ENCODE results near the gene NOXRED1.

NOXRED1 gene

DNA sequence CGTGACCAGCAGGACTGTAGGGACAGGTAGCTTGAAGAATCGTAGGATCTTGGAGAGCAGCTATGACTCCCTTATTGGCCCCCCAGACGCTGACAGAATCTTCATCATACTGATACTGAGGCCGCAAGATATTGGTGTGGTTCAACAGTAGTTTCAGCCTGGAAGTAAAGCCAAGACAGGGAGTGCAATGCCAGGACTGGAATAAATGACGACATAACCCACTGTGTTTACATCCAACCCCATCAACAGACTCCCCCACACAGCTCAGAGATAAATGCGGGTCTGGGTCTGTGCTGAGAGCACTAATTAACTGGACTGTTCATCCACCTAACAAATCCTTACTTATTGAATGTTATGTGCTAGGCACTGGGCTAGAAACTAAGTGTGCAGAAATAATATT is 16.6 kb downstream of the NOXRED1 start:
- ATAC-seq = no peak

DNA sequence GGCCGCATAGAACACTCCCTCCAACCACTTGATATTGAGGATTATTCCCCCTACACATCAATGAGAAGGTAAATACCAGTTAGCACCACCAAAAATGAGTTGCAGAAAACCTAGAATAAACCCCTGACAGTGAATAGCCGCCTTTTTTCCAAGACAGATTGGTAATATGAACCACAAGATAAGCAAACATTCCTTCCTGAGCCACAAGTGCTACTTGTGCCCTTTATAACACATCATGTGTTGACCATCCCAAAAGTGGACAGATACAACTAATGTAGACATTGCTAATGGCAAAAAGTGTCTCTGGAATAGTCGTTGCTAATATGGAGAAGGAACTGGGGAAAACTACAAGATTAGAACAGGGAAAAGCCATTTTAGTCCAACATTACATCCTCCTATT is 17.2 kb downstream of the NOXRED1 start:
- ATAC-seq = no peak

GRCh38 chr14:77403768-77404167 is 19.6 kb downstream of the NOXRED1 start:
- no peak for ATAC-seq

GRCh38 chr14:77400216-77400615 is 23.1 kb downstream of the NOXRED1 start:
- no peak for ATAC-seq

DNA sequence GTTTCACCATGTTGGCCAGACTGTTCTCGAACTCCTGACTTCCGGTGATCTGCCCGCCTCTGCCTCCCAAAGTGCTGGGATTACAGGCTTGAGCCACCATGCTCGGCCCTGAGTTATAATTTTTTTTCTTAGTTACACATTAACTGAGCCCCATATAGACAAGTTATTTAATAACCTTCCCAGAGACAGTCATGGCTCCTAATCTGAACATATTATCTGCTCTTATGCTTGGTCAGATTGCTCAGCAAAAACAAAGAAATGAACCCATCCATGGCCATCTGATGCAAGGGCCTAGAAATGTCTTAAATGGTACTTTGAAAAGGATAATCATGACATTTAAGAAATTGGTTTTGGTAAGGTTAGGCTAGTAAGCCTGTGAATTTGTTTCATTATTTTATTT is 33.1 kb downstream of the NOXRED1 start:
- no peak for ATAC-seq

GRCh38 chr14:77378701-77379100 is 44.6 kb downstream of the NOXRED1 start:
- no peak for ATAC-seq

GRCh38 chr14:77377502-77377844 is 45.9 kb downstream of the NOXRED1 start:
- ATAC-seq = peak in 1 of 2 donors; percentile 2

DNA sequence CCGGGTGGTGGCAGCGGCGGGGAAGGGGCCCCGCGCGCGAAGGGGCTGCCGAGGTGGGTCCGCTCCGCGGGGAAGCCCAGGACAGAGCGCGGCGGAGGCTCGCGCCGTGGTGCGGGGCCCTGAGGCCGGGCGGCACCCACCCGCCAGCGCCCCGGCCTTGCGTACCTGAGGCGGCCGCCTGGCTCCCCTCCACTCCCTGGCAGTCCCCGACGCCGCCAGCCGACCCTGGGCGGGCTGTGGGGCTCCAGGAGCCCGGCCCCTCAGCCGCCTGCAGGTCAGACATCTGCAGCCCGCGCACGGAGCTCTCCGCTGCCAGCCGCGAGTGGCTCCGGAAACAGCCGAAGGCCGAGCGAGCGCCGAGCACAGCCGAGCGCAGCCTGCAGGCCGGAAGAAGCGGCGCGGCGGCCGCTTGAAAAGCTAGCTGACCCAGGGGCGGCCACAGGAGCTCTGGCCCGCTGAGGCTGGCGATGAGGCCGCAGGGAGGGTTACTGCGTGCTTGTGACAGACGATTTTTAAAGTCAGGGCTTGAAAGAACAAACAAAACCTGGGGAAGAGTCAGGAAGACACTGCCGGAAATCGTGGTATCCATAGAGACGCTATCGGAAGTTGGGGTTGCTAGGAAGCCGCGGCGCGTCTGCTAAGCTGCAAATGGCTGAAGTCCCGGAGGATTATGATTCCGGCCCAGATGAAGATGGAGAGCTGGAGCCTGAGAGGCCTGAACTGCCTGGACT is 46.4 kb downstream of the NOXRED1 start, which contains the start of the genes SAMD15 and TMED8:
SAMD15 (plus strand) TSS at position 609 of the 731 bp plus-strand sequence; CDS start at position 649, 40 bp downstream.
TMED8 (minus strand) TSS at position 324 of the 731 bp plus-strand sequence; CDS start at position 283, 41 bp downstream.
- ATAC-seq = peak; percentile 90 to 92

DNA sequence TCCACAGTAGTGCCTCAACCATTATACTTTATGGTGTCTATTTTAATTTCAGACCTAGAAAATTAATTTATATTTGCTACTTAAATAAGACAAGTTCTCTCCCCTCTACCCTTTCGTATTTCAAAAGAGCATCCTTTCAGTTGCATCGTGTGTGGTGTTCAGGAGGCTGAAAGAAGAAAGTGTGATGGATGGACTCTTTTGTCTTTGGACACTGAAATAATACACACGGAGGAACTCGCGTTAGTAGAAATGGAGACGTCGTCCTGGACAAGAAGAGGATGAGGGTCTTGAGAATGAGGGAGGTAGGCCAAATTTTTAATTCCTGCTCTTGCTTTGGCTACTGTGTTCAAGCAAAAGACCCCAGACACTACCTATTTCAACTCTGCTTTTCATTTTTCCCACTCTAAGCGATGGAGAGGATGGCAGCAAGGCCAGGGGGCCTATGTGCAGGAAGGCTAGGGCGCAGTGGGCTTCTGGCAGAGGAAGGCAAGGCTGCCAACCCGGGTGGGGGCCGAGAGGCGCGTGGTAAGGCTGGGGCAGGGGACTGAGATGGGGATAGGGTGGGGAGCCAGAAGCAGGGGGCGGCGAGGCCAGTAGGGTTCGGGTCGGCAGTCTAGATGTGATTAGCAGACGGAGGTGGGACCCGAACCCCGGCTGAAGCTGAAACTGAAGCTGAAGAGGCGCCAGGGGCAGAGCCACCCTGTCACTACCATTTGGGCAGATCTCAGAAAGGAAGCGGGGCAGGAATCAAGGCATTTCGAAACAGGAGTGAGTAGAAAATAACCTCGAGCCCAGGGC is 47.2 kb downstream of the NOXRED1 start:
- ATAC-seq = peak; percentile 23 to 27

DNA sequence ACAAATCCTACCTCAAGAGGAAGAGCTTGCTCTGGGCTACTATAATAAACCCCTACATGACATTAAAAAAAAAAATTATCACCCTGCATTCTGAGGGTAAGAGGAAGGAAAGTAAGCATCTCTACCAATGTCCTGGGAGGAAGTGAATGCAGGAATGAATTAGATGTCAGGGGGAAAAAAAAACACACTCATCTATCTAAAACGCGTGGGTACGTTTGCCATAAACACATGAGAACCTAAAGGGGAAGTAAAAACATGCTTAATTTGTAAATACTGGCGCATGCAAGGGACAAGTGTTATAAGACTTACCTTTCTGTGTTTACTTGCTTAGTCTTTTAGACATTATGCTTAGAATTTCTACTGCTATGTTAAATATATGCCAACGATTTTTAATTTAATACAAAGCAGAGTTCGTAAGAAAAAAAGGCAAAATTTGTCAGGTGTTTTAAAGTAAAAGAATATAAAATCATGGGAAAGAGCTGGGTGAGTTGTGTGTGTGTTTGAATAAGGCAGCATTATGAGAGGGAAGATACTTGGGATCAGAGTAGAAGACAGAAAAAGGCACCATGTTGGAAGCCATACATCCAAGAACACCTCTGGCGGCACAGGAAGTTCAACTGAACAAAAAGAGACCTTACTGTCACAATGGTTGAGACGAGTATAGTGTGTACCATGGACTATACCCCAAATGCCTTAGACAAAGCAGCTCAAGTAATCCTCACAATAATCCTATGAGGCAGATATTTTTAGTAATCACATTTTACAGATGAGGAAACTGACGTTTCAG is 48.0 kb downstream of the NOXRED1 start:
- ATAC-seq = no peak

GRCh38 chr14:77372304-77372841 is 51.0 kb downstream of the NOXRED1 start:
- peak; percentile 27 to 37 for ATAC-seq

DNA sequence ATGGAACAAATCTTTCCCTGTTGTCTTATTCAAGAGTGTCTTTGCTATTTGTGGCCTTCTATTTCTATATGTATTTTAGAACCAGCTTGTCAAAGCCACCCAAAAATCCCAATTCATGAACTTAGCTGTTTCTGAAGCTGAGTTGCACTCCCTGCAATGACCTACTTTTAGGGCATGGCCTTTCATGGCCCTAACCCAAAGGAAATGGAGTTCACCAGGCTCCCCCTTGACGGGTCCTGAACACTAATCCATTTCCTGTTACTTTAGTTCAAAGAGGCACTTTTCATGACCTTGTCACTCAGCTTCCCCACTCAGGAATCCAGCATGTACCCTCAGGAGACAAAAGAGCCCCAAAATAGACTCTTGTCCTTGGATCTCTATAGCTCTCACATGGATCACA is 54.0 kb downstream of the NOXRED1 start:
- no peak for ATAC-seq

GRCh38 chr14:77364146-77364545 is 59.2 kb downstream of the NOXRED1 start:
- ATAC-seq = no peak

- ATAC-seq = no peak
Measured at GRCh38 chr14:77359626-77360025, 63.7 kb downstream of the NOXRED1 start.

DNA sequence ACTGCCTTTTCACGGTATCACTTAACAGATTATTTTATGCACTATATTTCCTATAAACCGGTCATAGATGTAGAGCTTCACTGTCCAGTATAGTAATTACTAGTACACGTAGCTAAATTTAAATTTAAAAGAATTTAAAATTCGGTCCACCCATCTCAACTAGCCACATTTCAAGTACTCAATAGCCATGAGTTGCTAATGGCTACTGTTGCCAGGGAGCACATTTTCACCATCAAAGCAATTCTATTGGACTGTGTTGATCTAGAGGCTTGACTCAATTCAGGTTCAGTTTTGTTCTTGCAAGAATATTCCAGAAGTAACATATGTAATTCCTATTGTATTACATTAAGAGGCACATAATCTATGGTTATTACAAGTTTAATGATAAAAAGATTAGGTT is 66.4 kb downstream of the NOXRED1 start:
- ATAC-seq = no peak

- no peak for ATAC-seq
Measured at GRCh38 chr14:77355811-77356210, 67.5 kb downstream of the NOXRED1 start.

DNA sequence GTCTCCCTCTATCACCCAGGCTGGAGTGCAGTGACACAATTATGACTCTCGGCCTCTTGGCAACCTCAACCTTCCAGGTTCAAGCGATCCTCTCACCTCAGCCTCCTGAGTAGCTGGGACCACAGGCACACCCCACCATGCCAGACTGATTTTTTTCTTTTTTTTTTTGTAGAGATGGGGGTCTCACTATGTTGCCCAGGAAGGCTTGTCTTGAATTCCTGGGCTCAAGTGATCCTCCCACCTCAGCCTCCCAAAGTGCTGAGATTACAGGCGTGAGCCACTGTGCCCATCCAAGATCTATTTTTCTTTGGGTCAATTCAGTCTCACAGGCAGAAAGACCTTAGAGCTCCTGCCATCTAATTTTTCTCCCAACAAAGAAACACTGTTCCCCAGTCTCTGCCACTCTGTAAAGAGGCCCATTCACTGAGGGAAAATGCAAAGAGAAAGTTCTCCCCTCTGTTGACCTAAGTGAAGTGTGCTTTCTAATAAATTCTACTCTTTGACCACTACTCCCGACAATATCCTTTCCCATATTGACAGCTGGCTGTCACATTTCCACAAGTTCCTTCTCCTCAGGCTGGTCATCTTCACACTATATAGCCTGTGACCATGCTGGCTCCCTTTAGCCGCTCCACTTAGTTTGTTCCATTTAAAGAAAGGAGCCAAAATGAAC is 69.7 kb downstream of the NOXRED1 start:
- no peak for ATAC-seq

DNA sequence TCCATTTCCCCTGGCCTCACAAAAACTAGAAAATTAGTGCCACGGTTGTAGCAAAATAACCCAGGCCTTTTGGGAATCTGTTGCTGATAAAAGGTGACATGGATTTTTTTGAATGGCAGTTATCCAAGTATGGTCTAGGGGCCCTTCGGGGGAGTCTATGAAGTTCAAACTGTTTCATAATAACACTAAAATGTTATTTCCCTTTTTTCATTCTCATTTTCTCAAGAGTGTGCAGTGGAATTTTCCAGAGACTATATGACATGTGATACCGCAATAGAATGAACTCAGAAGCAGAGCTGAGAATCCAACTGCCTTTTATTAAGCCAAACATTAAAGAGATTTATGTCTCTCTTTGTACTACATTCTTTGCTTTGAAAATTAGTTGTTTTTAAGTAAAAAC is 75.6 kb downstream of the NOXRED1 start:
- ATAC-seq = no peak

- no peak for ATAC-seq
Measured at GRCh38 chr14:77346495-77346894, 76.8 kb downstream of the NOXRED1 start.

DNA sequence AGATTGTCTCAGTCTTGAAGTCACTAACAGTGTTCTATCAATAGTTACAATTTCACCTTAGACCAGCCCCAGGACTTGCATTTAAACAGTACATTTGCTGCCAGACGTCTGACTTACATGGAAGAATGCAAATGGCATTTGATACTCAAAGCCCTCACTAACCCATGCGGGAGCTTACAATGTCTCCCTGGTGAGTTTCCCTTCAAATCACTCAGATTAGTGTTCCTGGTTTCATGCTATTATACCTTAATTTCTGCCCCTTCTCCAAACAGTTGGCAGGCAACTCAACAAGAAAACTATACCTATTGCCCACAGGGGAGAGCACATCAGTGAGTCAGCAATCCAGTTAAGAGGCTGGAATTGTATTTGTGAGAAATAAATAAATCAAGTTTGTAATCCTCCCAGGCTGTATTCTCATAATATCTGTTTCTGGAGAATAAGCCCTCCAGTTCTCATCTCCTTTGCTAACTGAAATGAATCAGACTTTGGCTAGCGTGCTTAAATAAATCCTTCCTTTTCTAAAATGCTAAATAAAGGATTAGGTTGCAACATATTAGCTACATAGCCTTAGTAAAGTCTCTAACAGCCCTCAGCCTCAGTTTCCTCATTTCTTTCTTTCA is 78.8 kb downstream of the NOXRED1 start:
- ATAC-seq = no peak

Measured in activated CD4-positive, CD25-positive, alpha-beta regulatory T cell treated with anti-CD3 and anti-CD28 coated beads, Interleukin-2, amount 50 U/mL, for 24 hours (primary cell).